ENCODE measurements around the gene RASSF7. TPM values are rescaled to one million over a fixed set of nuclear protein-coding genes. Genes with fewer than 3 reads are reported as not detected.

The RASSF7 gene
- total RNA-seq, 2 experiments from 2014 or later = 32.7 to 32.8 TPM

DNA sequence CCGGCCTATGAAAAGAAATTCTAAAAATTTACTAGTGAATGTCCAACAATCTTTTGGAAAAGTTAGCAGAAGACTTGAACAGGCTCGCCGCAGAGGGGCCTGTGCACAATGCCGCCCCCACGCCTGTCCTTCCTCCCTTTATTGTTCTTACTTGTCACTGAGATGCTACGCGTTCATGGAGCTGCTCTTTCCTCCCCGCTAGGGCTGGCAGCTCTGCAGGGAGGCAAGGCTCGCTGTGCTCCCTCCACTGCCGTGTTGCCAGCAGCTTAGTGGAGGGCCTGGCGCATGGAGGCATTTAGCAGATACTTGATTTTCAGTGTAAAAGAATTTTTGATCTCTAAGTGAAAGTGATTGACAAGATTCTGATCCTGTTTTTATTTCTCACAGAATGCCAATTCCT is 30.2 kb downstream of the RASSF7 start:
- peaks cover 42% of the 10 kb centered on the region for H3K4me1 Mint-ChIP-seq
- no peak overlapping the region for H3K4me3 Mint-ChIP-seq

GRCh38 chr11:592501-592900 is 31.7 kb downstream of the RASSF7 start:
- Mint-ChIP-seq H3K4me1 (peaks cover 41% of the 10 kb centered on the region), H3K9me3 (no peaks in the 10 kb centered on the region), H3K27ac (no peak overlapping the region), H3K4me3 (no peak overlapping the region), H3K27me3 (no peaks in the 10 kb centered on the region), H3K36me3 (ENCODE audit: low read depth) (peaks cover 76% of the 10 kb centered on the region)
- POLR2A ChIA-PET = no interaction called here
- CTCF ChIA-PET = no interaction called here
- no peak for DNase-seq

More for the DNA sequence above, 30.2 kb downstream of the RASSF7 start:
- Mint-ChIP-seq H3K36me3 (ENCODE audit: low read depth) (peaks cover 72% of the 10 kb centered on the region), H3K9me3 (no peaks in the 10 kb centered on the region), H3K27ac (peak overlapping the region; percentile 16), H3K27me3 (no peaks in the 10 kb centered on the region)
- no peak for DNase-seq
- ChIA-PET POLR2A (interaction anchor here (0.8 kb wide), 1 partner anchor 13 kb away, joined by 3 read pairs; no protein-coding TSS in a partner anchor), CTCF (interaction anchor here (0.7 kb wide), 2 partner anchors 7 to 15 kb away, joined by 3 to 4 read pairs; partner anchors contain the start of gene PHRF1)

DNA sequence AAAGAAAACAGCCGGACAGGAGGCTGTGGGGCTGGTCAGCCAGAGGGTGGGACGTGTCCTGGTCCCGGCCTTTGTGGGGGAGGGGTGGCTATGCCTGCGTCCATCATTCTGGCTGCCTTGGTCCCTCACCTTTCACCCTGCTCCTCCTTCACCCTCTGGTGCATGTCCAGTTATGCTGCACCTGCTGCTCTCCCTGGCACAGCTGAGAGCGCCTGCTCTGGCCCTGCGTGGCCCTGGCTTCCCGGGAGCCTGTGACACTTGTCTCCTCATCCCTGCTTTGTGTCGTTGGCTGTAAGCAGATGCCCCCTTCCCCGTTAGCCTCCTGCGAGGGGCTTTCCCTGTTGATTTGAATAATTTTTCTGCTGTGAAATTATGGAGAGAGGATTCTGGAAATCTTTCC is 32.1 kb downstream of the RASSF7 start:
- H3K4me1 Mint-ChIP-seq = peaks cover 37% of the 10 kb centered on the region
- ChIA-PET POLR2A (no interaction called here), CTCF (no interaction called here)
- no peaks in the 10 kb centered on the region for H3K27me3 Mint-ChIP-seq
- no peak overlapping the region for H3K4me3 Mint-ChIP-seq
- H3K9me3 Mint-ChIP-seq = no peaks in the 10 kb centered on the region
- H3K36me3 Mint-ChIP-seq (ENCODE audit: low read depth) = peaks cover 72% of the 10 kb centered on the region
- no peak for DNase-seq
- H3K27ac Mint-ChIP-seq = no peak overlapping the region

GRCh38 chr11:593347-593746 is 32.6 kb downstream of the RASSF7 start:
- no peaks in the 10 kb centered on the region for H3K9me3 Mint-ChIP-seq
- no peaks in the 10 kb centered on the region for H3K27me3 Mint-ChIP-seq
- POLR2A ChIA-PET = no interaction called here
- peaks cover 32% of the 10 kb centered on the region for H3K4me1 Mint-ChIP-seq
- H3K4me3 Mint-ChIP-seq = no peak overlapping the region
- peaks cover 70% of the 10 kb centered on the region for H3K36me3 Mint-ChIP-seq (ENCODE audit: low read depth)
- no peak for DNase-seq
- CTCF ChIA-PET = no interaction called here
- H3K27ac Mint-ChIP-seq = no peak overlapping the region

- Mint-ChIP-seq H3K9me3 (no peaks in the 10 kb centered on the region), H3K27ac (no peak overlapping the region), H3K27me3 (no peaks in the 10 kb centered on the region), H3K4me3 (no peak overlapping the region), H3K36me3 (ENCODE audit: low read depth) (peaks cover 59% of the 10 kb centered on the region), H3K4me1 (peaks cover 25% of the 10 kb centered on the region)
- CTCF ChIA-PET = interaction anchor here (1.3 kb wide), 1 partner anchor 41 kb away, joined by 3 read pairs; no protein-coding TSS in a partner anchor
- DNase-seq = no peak
- POLR2A ChIA-PET = no interaction called here
These were observed 34.6 kb downstream of the RASSF7 start for GRCh38 chr11:595400-595799.

DNA sequence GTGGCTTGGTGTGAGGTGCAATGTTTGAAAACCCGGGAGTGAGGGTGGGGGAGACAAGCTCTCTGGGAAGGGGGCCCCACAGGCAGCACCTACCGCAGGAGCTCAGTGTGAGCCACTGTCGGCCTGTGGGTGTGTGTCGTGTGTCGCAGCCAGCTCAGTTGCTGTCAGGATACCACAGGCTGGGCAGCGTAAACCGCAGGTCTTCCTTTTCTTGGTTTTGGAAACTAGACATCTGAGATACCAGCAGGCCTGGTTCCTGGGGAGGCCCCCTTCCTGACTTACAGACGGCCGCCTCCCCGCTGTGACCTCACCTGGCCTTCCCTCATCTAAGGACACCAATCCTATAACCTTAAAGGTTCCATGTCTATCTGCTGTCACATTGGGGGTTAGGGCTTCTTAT is 35.6 kb downstream of the RASSF7 start:
- Mint-ChIP-seq H3K4me1 (peaks cover 25% of the 10 kb centered on the region), H3K27ac (peak overlapping the region; percentile 61), H3K27me3 (no peaks in the 10 kb centered on the region), H3K4me3 (no peak overlapping the region), H3K9me3 (no peaks in the 10 kb centered on the region), H3K36me3 (ENCODE audit: low read depth) (peaks cover 53% of the 10 kb centered on the region)
- ChIA-PET POLR2A (no interaction called here), CTCF (interaction anchor here (1.3 kb wide), 1 partner anchor 42 kb away, joined by 3 read pairs; no protein-coding TSS in a partner anchor)
- DNase-seq = peak; percentile 59

DNA sequence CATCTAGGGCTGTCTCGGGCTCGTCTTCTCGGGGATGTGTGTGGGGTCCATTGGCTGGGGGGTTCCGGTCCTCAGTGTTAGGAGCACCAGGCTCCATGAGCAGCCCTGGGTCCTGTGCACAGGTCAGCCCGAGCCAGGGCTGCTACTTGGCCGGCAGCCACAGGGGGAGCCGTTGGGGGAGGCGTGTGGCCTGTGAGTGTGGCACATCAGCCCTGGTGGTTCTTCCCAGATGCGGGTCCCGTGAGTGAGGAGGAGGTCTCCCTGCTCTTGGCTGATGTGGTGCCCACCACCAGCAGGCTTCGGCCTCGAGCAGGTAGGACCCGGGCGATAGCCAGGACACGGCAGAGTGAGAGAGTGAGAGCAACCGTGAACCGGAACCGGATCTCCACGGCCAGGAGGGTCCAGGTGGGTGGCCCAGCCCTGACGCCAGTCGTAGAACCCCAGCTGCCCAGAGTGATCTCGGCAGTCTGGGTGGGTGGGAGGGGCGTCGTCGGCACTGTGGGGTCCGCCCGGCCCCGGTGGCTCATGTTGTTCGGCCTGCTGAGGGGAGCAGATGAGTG is 36.5 kb downstream of the RASSF7 start:
- H3K27ac Mint-ChIP-seq = no peak overlapping the region
- POLR2A ChIA-PET = no interaction called here
- no peaks in the 10 kb centered on the region for H3K27me3 Mint-ChIP-seq
- no peak for DNase-seq
- CTCF ChIA-PET = no interaction called here
- peaks cover 57% of the 10 kb centered on the region for H3K36me3 Mint-ChIP-seq (ENCODE audit: low read depth)
- H3K4me1 Mint-ChIP-seq = peaks cover 25% of the 10 kb centered on the region
- no peaks in the 10 kb centered on the region for H3K9me3 Mint-ChIP-seq
- no peak overlapping the region for H3K4me3 Mint-ChIP-seq

- Mint-ChIP-seq H3K36me3 (ENCODE audit: low read depth) (peaks cover 54% of the 10 kb centered on the region), H3K27ac (peak overlapping the region; percentile 7), H3K9me3 (no peaks in the 10 kb centered on the region), H3K4me1 (peaks cover 25% of the 10 kb centered on the region), H3K4me3 (no peak overlapping the region), H3K27me3 (no peaks in the 10 kb centered on the region)
- POLR2A ChIA-PET = no interaction called here
- CTCF ChIA-PET = no interaction called here
- no peak for DNase-seq
These were observed 37.4 kb downstream of the RASSF7 start for GRCh38 chr11:598005-598680.

GRCh38 chr11:601573-602245 is 40.9 kb downstream of the RASSF7 start:
- no peak overlapping the region for H3K4me3 Mint-ChIP-seq
- H3K4me1 Mint-ChIP-seq = peaks cover 5% of the 10 kb centered on the region
- ChIA-PET POLR2A (interaction anchor here (0.9 kb wide), 1 partner anchor 26 kb away, joined by 3 read pairs; the partner anchor contains the start of gene PHRF1), CTCF (interaction anchor here (0.7 kb wide), 1 partner anchor 234 kb away, joined by 4 read pairs; no protein-coding TSS in a partner anchor)
- DNase-seq = no peak
- no peaks in the 10 kb centered on the region for H3K27me3 Mint-ChIP-seq
- H3K27ac Mint-ChIP-seq = no peak overlapping the region
- H3K36me3 Mint-ChIP-seq (ENCODE audit: low read depth) = peaks cover 54% of the 10 kb centered on the region
- no peaks in the 10 kb centered on the region for H3K9me3 Mint-ChIP-seq

DNA sequence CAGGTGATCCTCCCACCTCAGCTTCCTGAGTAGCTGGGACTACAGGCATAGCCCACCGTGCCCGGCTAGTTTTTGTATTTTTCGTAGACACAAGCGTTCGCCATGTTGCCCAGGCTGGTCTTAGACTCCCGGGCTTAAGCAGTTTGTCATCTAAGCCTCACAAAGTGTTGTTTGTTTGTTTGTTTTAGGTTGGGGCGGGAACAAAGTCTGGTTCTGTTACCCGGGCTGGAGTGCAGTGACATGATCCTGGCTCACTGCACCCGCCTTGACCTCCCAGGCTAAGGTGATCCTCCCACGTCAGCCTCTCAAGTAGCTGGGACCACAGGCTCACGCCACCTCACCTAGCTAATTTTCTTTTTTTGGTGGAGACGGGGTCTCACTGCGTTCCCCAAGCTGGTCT is 42.4 kb downstream of the RASSF7 start:
- ChIA-PET CTCF (no interaction called here), POLR2A (no interaction called here)
- Mint-ChIP-seq H3K9me3 (no peaks in the 10 kb centered on the region), H3K27me3 (no peaks in the 10 kb centered on the region), H3K4me1 (no peaks in the 10 kb centered on the region), H3K4me3 (no peak overlapping the region), H3K27ac (no peak overlapping the region), H3K36me3 (ENCODE audit: low read depth) (peaks cover 56% of the 10 kb centered on the region)
- no peak for DNase-seq

DNA sequence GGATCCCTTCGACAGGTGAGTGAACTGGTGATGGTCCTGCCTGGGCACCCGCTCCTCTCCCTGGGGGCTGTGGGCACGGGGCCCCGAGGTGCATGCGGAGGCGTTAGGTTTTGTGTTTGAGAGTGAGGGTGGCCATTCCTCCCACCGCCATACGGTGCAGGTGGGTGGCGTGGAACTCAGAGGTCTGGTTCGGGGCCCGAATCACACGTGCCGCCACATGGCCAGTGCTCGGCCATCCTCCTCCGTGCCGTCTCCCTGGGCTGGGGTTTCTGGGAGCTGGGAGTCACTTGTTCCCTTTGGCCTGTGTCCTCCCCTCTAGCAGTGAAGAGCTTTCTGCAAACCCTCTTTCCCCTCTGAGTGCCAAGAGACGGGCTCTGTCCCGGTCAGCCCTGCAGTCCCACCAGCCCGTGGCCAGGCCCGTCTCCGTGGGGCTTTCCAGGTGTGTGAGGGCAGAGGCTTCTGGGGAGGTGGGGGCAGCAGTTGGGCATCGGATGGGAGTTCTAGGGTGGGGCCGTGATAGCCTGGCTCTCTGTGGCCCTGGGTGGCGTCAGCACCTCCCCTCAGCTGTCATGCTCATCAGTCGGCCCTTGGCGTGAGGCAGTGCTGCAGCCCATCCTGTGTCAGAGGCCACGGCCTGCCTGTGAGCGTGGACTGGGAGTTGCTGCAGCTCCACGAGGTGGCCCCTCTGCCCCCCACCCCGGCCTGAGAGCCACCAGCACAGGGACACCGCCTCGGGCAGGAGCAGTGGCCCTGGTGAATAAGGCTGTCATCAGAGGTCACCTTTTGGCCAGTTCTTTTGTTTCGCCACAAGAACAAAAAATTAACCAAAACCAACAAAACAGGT is 44.7 kb downstream of the RASSF7 start:
- H3K4me1 Mint-ChIP-seq = no peaks in the 10 kb centered on the region
- H3K4me3 Mint-ChIP-seq = no peak overlapping the region

GRCh38 chr11:606245-606644 is 45.5 kb downstream of the RASSF7 start:
- H3K36me3 Mint-ChIP-seq (ENCODE audit: low read depth) = peaks cover 63% of the 10 kb centered on the region
- H3K27me3 Mint-ChIP-seq = no peaks in the 10 kb centered on the region
- ChIA-PET POLR2A (interaction anchor here (0.8 kb wide), 1 partner anchor 10 kb away, joined by 3 read pairs; the partner anchor contains the start of gene IRF7), CTCF (no interaction called here)
- H3K27ac Mint-ChIP-seq = no peak overlapping the region
- no peaks in the 10 kb centered on the region for H3K9me3 Mint-ChIP-seq
- no peaks in the 10 kb centered on the region for H3K4me1 Mint-ChIP-seq
- no peak for DNase-seq
- no peak overlapping the region for H3K4me3 Mint-ChIP-seq

More for the DNA sequence above, 44.7 kb downstream of the RASSF7 start:
- H3K9me3 Mint-ChIP-seq = no peaks in the 10 kb centered on the region
- no peak overlapping the region for H3K27ac Mint-ChIP-seq
- peaks cover 59% of the 10 kb centered on the region for H3K36me3 Mint-ChIP-seq (ENCODE audit: low read depth)
- DNase-seq = no peak
- CTCF ChIA-PET = no interaction called here
- POLR2A ChIA-PET = interaction anchor here (1.3 kb wide), 1 partner anchor 9 kb away, joined by 5 read pairs; no protein-coding TSS in a partner anchor
- H3K27me3 Mint-ChIP-seq = no peaks in the 10 kb centered on the region

All from activated CD4-positive, alpha-beta memory T cell treated with anti-CD3 and anti-CD28 coated beads, Interleukin-2, amount 10 ng/mL, durations not matched to agents 7 days and 5 days (primary cell).